Inflammatory macrophage (primary cell): Measurements from ENCODE around the gene GNL1.

Experiments
- DNase-seq, 2 donors: peaks; one replicate each; pipeline ENCODE4 v3.0.0-alpha.2; 2020 to 2022

The GNL1 gene

DNA sequence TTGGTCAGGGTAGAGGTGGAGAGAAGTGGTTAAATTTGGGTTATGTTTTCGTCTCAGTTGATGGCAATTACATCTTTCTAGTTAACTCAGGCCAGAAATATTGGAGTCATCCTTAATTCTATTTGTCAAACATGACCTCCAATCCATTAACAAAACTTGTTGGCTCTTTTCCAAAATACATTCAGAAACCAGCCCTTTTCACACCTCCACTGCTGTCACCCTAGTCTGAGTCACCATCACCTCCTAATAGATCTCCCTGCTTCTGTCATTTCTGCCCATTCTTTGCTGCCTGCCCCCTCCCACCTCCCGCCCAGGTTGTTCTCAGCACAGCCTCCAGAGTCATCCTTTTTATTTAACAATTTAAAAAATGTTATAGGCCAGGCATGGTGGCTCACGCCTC, 12.0 kb upstream of the GNL1 start:
- no peak for DNase-seq

DNA sequence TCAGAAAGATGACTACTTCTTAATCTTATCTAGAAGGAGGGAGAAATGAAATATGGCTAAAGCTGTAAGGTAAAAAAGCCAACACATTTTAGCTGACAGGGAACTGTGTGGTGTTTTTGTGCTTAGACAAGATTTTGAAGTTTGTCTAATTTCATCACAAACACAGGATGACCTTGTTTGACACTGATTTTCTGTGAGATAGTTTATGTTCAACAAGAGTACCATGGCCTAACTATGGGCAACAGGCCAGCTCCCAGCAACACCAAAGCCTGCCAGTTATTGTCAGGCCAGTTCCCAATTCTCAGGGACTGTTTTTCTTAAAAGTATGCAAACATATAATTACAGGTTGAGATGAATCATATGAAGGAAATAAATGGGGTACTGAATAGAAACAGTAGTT, 9.5 kb upstream of the GNL1 start:
- DNase-seq, result no peak

GRCh38 chr6:30564114-30564513, 7.8 kb upstream of the GNL1 start:
- no peak for DNase-seq

GRCh38 chr6:30562470-30563425, 6.5 kb upstream of the GNL1 start:
- DNase-seq, result no peak

DNA sequence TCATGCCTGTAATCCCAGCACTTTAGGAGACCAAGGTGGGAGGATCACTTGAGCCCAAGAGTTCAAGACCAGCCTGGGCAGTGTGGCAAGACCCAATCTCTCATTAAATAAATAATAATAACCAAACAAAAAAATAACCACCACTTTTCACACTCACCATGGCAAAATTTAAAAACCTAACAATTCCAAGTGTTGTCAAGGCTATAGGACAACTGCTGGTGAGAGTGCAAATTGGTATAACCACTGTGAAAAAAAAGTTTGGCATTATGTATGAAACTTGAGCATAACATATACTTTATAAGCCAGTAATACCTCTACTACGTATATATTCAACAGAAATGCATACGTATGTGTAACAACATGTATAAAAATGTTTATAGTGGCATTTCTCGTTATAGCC, 4.6 kb upstream of the GNL1 start:
- DNase-seq, result no peak

GRCh38 chr6:30557683-30557981, 1.3 kb upstream of the GNL1 start:
- no peak for DNase-seq

DNA sequence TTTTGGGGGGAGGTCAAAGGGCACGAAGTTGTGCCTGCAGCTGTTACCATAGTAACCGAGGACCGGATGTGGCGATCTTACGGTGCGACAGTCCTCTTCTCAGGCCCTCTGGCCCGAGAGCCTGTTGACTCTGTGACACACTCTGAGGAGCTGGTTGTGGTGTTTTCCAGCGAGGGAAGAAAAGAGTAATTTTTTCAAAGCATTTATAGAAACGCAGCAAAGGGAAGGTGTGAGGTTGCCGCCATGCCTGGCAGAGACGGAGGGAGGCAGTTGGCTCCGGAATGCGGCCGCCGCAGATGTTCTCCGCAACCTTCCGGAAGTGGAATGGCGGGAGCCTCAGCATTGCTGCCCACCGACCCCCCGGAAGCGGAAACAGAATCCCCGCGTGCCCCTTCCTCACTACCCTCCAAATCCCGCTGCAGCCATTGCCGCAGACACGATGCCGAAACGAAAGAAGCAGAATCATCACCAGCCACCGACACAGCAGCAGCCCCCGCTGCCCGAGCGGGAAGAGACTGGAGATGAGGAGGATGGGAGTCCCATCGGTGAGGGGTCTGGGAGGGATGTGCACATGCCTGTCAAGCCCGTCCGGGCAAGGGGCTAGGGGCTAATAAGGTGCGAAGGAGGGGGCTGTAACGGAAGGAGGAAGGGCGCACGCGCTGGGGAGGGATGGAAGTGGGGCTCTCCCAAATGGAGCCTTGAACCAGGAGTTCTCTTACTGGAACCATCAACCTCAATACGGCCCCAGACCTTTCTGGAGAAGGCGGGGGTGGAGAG, 805 bp upstream of the GNL1 start, which contains the start of gene PRR3:
Gene PRR3 (plus strand): TSS at position 390 of the 777 bp plus-strand sequence. CDS start 50 bp downstream, at position 440.
- DNase-seq, result peak; percentile 94 to 95

- DNase-seq, result no peak
Observed at GRCh38 chr6:30555816-30556065, 548 bp downstream of the GNL1 start.

DNA sequence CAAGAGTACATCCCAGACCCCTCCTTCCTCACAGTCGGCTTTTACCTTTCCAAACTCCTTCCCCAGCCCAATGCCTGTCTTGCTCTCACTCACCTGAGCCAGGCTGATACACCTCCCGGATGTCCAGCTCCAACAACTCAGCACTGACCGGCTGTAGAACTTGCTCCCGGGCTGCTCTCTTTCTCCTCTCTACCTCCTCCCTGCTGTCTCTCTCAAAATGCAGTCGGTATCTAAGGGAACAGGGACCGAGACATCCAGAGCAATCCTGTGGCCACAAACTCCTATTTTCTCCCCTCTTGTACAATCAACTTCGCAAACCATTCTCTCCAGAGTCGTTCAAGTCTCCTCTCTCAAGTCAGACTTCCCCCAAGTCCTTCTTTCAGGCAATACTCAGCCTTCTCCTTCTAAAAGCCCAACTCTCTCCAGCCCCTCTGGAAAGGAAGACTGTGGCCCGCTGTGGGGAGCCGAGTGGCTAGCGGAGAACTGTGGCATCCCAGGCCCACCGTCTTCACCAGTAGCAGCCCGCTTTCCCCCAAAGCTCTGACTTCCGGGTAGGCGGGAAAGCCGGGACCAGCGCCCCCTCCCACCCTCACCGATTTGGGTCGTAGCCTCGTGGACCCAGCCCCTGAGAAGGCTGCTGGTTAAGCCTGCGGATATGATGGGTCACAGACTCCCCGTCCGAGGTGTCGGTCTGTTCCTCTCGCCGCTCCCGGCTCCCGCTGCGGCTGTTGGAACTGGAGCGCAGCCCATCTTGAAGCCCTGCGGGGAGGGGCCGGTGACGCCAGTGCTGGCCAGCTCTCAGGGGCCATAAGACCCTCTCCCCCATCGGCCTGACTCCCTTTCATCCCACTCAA, 1.1 kb downstream of the GNL1 start:
- no peak for DNase-seq

GRCh38 chr6:30554404-30554803, 1.9 kb downstream of the GNL1 start:
- DNase-seq, result no peak

DNA sequence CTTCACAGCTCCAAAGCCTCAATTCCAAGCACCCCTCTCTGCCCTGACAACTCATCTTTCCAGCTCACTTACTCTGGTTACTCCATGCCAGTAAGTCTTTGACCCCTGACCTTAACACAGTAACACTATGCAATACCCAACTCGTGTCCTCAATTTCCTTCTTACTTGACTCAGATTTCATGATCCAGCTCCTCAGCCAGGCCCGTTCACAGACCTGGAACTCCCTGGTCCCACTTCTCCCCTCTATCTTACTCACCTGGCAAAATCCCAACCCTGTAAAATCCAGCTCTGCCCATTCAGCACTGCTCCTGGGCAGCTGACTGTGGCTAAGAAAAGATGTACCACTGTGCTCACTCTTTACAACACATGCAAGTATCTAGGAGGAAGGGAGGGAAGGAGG, 7.9 kb downstream of the GNL1 start:
- no peak for DNase-seq

GRCh38 chr6:30547454-30547853, 8.8 kb downstream of the GNL1 start:
- DNase-seq, result peak; percentile 25 to 33

GRCh38 chr6:30544666-30545272, 11.5 kb downstream of the GNL1 start:
- peak; percentile 55 to 72 for DNase-seq

- DNase-seq, result no peak
Observed at GRCh38 chr6:30543821-30544220, 12.5 kb downstream of the GNL1 start.

GRCh38 chr6:30542915-30543314, 13.4 kb downstream of the GNL1 start:
- DNase-seq, result no peak

- DNase-seq, result no peak
Observed at GRCh38 chr6:30542404-30542725, 13.9 kb downstream of the GNL1 start.

DNA sequence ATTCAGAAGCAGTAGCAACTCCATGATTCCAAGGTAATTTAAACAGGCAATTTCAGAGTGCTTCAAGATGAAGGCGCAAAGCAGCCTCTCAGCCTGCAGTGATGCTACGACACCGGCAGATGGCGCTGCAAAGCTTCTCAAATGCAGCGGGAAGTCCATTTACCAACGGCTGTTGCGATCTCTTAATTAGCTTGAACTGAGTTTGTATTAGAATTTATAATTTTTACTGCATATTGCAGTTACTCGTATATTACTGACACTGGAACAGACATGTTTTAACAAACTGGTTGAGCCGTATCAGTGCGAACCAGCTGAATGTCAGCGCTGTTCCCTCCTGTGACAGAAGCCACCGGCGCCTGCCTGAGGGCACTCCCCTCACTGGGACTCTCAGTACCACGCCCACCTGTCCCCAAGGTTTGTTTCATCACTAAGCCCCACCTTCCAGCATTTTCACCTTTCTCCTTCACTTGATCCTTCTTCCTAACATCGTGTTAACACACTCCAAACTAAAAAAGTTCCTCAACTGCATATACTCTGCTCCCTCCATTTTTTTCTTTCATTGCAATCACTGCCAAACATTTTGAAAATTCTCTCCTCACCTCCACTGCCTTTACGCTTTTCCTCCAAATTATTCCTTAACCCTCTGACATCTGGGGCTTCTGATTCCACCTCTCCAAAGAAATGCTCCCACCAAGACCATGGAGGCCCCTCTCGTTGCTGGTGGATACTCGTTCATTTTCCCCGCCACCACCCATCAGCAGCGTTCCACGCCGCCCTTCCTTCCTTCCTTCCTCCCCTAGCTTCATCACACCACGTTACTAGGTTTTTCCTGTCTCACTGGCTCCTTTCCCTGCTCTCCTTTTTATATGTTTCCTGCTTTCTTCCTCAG, 14.5 kb downstream of the GNL1 start:
- DNase-seq, result peak; percentile 88

- DNase-seq, result peak in 1 of 2 donors; percentile 11
Observed at GRCh38 chr6:30537931-30538330, 18.4 kb downstream of the GNL1 start.

DNA sequence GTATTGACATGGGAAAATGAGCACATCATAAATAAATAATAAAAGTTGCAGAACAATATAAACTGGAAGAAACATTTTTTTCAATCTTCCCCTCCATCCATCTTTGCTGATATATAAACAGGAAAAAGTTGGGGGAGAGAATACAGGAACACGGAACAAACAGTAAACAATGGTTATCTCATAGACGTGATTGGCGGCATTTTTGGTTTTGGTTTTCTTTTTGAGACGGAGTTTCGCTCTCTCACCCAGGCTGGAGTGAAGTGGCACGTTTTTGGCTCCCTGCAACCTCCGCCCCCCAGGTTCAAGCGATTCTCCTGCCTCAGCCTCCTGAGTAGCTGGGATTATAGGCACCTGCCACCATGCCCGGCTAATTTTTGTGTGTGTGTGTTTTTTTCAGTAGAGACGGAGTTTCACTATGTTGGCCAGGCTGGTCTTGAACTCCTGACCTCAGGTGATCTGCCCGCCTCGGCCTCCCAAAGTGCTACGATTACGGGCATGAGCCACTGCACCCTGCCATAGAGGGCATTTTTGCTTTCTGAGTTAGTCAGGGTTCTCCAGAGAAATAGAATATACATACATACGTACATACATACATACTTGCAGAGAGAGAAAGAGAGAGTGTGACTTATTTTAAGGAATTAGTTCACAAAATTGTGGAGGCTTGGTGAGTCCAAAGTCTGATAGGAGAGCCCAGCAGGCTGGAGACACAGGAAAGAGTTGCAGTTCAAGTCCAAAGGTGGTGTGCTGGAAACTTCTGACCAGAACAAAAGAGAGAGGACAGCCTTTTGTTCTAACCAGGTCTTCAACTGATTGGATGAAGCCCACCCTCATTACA, 22.6 kb downstream of the GNL1 start:
- no peak for DNase-seq

DNA sequence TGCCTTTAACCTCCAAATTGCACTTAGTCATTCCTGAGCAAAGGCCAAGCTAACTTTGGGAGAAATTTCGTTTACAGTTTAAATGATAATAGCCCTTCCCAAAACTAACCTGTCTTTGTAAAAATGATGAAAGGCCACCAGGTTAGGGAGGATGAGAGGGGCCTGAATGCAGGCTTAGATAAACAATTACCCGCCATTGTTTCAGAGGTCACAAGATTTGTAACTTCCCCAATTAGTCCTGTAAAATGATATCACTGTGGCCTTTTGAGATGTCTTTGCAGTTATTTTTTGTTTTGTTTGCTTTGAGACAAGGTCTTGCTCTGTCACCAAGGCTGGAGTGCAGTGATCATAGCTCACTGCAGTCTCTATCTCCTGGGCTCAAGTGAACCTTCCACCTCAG, 26.3 kb downstream of the GNL1 start:
- DNase-seq, result peak; percentile 67 to 73

- DNase-seq, result peak; percentile 42 to 47
Observed at GRCh38 chr6:30529349-30529875, 26.9 kb downstream of the GNL1 start.
